ENCODE data around the gene MLXIPL. TPM values are rescaled to one million over a fixed set of nuclear protein-coding genes. Genes with fewer than 3 reads are reported as not detected.

The MLXIPL gene
- total RNA-seq, 4 donors from 2014 or later = 38.6 to 385 (median 85.1) TPM

DNA sequence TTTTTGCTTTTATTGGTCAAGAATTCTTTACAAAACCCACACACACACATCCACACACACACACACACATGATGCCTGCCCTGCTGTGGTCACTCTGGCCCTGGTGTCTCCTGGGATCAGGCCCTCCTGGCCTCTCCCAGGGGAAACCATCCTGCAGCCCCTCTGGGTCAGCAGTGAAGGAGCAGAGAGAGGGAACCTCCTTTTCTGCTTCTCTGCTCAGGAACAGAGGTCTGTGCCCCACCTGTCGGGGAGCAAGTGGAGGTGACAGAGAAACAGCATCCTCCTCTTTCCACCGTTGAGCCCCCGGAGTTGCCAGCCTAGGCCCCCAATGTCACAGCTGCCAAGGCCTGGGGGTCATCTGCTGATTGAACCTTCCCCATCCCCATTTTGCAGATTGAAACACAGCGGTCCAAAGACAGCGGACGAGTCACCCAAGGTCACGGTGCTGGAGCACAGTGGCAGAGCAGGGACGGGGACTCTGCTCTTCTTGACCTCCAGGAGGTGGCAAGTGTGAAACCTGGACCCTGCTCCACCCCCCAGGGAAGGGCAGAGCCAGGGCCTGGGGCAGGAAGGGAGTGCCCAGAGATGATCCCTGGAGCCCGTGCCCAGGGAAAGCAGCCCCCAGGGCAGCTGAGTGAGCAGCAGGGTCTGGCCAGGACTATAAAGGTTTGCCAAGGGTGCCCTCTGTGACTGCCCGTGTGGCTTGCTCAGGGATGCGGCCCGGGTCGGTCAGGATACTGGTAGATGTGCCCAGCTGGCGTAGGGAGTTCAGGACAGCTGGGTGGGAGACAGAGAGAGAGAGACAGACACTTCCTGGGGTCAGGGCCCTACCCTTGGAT, 30.9 kb downstream of the MLXIPL start:
- TF ChIP-seq, protein P1, sequence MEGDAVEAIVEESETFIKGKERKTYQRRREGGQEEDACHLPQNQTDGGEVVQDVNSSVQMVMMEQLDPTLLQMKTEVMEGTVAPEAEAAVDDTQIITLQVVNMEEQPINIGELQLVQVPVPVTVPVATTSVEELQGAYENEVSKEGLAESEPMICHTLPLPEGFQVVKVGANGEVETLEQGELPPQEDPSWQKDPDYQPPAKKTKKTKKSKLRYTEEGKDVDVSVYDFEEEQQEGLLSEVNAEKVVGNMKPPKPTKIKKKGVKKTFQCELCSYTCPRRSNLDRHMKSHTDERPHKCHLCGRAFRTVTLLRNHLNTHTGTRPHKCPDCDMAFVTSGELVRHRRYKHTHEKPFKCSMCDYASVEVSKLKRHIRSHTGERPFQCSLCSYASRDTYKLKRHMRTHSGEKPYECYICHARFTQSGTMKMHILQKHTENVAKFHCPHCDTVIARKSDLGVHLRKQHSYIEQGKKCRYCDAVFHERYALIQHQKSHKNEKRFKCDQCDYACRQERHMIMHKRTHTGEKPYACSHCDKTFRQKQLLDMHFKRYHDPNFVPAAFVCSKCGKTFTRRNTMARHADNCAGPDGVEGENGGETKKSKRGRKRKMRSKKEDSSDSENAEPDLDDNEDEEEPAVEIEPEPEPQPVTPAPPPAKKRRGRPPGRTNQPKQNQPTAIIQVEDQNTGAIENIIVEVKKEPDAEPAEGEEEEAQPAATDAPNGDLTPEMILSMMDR (IDR thresholded peaks at IDR 0.05; ENCODE audit: low read depth) = no peak

DNA sequence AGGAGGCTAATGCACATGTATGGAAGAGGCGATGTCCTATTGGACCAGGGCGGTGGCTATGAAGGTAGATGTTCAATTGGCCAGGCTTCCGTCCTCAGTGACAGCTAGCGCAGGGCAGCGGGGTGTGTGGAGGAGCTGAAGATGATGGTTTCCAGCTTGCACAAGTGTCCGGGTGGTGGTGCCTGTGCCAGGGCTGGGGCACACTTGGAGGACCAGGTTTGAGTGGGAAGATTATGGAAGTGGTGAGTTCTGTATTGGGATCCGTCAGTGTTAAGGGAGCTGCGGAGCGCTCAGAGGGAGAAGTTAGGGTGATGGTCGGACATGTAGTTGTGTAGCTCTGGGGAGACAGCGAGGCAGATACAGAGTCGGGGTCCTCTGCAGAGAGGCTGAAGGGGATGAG, 37.4 kb downstream of the MLXIPL start:
- TF ChIP-seq, protein P1 (IDR thresholded peaks at IDR 0.05; ENCODE audit: low read depth) = no peak

DNA sequence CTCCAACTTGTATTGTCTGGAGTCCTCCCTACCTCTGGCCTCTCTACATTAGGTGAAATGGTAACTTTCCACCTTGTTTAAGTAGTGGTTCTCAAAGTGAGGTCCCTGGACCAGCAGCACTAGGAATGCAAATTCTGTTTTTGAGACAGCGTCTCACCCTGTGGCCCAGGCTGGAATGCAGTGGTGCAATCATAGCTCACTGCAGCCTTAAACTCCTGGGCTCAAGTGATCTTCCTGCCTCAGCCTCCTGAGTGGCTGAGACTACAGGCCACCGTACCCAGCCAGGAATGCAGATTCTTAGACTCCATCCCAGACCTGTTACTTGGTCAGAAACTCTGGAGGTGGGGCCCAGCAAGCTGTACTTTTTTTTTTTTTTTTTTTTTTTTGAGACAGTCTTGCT, 39.1 kb downstream of the MLXIPL start:
- TF ChIP-seq, protein P1 (IDR thresholded peaks at IDR 0.05; ENCODE audit: low read depth) = no peak

DNA sequence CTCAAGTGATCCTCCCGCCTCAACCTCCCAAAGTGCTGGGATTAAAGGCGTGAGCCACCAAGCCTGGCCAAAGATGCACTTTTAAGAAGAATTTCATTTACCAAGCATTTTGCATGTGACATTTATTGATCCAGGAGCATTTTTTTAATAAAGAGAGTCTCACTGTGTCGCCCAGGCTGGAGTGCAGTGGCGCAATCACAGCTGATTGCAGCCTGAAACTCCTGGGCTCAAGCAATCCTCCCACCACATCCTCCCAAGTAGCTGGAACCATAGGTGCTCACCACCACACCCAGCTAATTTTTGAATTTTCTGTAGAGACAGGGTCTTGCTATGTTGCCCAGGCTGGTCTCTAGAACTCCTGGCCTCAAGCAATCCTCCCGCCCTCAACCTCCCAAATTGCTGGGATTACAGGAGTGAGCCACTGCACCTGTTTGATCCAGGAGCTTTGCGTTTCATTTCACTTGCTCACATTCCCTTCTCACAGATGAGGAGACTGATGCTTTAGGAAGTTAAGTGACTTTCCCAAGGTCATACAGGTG, 41.6 kb downstream of the MLXIPL start:
- TF ChIP-seq, protein P1 (IDR thresholded peaks at IDR 0.05; ENCODE audit: low read depth) = no peak

DNA sequence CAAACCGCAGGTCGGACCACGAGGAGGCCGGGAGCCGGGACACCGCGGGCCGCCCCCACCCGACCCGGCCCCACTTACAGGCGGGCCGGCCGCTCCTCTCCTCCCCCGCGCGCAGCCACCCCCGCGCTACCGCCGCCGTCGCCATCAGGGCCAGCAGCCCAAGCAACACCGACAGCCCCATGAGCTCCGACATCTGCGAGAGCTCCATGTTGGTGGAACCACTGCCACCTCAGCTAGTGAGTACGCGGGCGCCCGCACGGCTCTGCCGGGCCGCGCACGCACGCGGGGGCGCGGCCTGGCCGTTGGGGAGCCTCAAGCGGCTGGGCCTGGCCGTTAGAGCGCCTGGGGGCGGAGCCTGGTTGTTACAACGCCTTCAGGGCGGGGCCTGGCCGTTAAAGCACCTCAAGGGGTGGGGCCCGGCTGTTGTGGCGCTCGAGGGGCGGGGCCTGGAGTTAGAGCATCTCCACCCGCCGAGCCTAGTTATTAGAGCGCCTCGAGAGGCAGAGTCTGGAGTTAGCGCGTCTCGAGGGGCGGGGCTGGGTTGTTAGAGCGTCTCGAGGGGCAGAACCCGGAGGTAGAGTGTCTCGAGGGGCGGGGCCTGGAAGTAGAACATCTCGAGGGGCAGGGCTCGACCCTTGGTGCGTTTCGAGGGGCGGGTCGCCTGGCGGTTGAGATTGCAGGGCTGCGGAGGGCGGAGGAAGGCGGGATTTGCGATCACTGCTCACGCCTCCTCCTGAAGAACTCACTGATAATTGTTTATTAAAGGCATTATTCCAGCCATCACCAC, 45.8 kb downstream of the MLXIPL start, which contains the start of gene TBL2:
TSS of gene TBL2 (minus strand) at position 238 of the 787 bp plus-strand sequence. CDS start at position 208, 30 bp downstream.
- TF ChIP-seq, protein P1 (IDR thresholded peaks at IDR 0.05; ENCODE audit: low read depth) = no peak

DNA sequence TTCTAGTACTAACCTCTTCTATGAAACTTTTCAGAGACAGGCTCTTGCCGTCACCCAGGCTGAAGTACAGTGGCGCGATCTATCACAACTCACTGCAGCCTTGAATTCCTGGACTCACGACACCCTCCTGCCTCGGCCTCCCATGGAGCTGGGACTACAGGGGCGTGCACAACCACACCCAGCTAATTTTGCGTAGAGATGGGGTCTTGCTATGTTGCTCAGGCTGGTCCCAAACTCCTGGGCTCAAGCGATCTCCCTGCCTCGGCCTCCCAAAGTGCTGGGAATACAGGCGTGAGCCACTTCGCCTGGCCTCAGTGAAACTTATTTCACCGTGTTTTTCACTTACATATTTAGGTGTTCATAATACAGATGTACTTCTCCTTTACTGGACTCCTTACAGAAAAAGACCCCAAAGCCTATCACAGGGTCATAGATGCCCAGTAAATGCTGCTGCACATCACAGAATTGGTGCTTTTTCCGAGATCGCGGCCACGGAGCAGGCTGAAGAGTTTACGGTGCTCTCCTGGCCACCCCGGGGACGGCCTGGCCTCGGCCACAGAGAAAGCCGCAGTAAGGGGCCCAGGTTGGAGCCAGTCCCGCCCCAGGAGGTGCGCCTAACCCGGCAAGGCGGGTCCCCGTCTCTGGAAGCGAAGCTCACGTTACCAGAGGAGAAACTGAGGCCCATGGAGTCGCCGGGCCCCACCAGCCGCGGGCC, 46.5 kb downstream of the MLXIPL start:
- TF ChIP-seq, protein P1 (IDR thresholded peaks at IDR 0.05; ENCODE audit: low read depth) = no peak

Measured in subcutaneous adipose tissue (tissue), 4 donors.